Measurements from ENCODE around the gene APOC3. TPM values are rescaled to one million over a fixed set of nuclear protein-coding genes. Genes with fewer than 3 reads are reported as not detected.
A peak's percentile ranks its signal among the peaks of the same experiment; 100 is the strongest.

APOC3 gene
- polyA plus RNA-seq, 4 donors, result 273 to 10,182 (median 3,455) TPM

DNA sequence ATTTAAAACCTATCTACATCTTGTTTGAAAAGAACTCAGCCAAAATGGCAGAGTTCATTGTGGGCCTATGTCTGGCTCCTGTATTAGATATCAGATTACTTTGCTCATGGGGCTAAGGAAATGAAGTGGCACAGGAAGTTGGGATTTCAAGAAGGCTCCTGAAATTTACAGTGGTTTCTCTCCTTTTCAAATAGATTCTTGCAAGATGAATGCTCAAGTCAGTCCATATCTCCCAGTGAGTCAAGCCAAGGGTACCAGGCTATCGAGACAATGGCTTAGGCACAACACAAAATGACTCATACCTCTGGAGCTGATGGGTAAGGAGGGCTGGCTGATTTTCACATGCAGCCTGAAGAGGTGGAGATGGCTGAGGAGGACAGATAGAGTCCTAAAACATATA lies 31.8 kb downstream of the APOC3 start:
- FAIRE-seq (no peak), DNase-seq (no peak)
- Histone ChIP-seq H3K4me1 (ENCODE audit: control insufficient read depth in 3 of 3, insufficient read depth in 2 of 3, low read depth in 1 of 3, low read length in 2 of 3) (peaks cover 0 to 18% (median 0%) of the 10 kb centered on the region in 3 donors), H3K4me3 (ENCODE audit: low read depth in 1 of 3, low read length in 3 of 3) (no peak overlapping the region), H3K36me3 (ENCODE audit: control insufficient read depth in 3 of 3, insufficient read depth in 2 of 3, low read depth in 1 of 3, low read length in 3 of 3) (peaks cover 11 to 52% (median 19%) of the 10 kb centered on the region in 3 donors), H3K27ac (ENCODE audit: low read depth in 1 of 3, low read length in 2 of 3) (no peak overlapping the region), H3K27me3 (ENCODE audit: control insufficient read depth in 3 of 3, insufficient read depth in 3 of 3, low read length in 3 of 3) (no peaks in the 10 kb centered on the region), H3K9me3 (ENCODE audit: control insufficient read depth in 2 of 2, insufficient read depth in 1 of 2, low read depth in 1 of 2, low read length in 1 of 2) (no peaks in the 10 kb centered on the region)
- WGBS, 3 donors, result 76 to 94% (median 81%) methylated on average over 1 of the region's 1 CpG

DNA sequence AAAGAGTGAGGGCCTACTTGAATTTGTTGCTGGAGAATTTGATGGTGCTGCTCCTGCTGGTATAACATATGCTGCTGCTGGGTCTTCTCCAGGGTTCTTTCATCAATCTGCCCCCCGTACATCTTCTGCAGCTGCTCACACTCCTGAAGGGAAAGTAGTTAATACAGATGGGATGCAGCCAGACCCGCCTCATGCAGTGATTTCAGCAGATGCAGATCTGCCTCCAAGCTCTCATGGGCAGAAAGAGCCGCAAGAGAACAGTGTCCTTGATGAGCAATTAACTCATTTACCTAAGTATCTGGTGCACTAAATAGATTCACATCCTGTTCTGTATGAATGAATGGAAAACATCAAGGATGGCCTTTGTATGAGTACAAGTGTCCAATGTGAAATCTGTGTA lies 32.5 kb downstream of the APOC3 start:
- Histone ChIP-seq H3K36me3 (ENCODE audit: control insufficient read depth in 3 of 3, insufficient read depth in 2 of 3, low read depth in 1 of 3, low read length in 3 of 3) (peaks cover 11 to 50% (median 19%) of the 10 kb centered on the region in 3 donors), H3K27ac (ENCODE audit: low read depth in 1 of 3, low read length in 2 of 3) (no peak overlapping the region), H3K4me3 (ENCODE audit: low read depth in 1 of 3, low read length in 3 of 3) (no peak overlapping the region), H3K27me3 (ENCODE audit: control insufficient read depth in 3 of 3, insufficient read depth in 3 of 3, low read length in 3 of 3) (no peaks in the 10 kb centered on the region), H3K4me1 (ENCODE audit: control insufficient read depth in 3 of 3, insufficient read depth in 2 of 3, low read depth in 1 of 3, low read length in 2 of 3) (peaks cover 0 to 20% (median 0%) of the 10 kb centered on the region in 3 donors), H3K9me3 (ENCODE audit: control insufficient read depth in 2 of 2, insufficient read depth in 1 of 2, low read depth in 1 of 2, low read length in 1 of 2) (no peaks in the 10 kb centered on the region)
- DNase-seq, result no peak
- WGBS, 3 donors, result 88 to 95% (median 89%) methylated on average over 3 of the region's 3 CpGs
- FAIRE-seq, result no peak

DNA sequence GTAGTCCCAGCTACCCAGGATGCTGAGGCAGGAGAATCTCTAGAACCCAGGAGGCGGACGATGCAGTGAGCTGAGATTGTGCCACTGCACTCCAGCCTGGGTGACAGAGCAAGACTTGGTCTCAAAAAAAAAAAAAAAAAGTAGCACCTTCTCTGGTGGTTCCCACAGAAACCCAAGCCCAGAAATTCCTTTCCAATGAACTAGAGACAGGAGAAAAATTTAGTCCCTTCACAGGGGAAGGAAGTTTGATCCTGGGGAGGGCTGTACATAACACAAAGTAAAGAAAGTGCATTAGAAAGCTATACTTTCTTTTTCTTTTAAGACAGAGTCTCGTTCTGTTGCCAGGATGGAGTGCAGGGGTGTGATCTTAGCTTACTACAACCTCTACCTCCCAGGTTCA lies 33.2 kb downstream of the APOC3 start:
- 96% methylated on average over 3 of the region's 3 CpGs for WGBS, 3 donors
- no peak overlapping the region for H3K4me3 ChIP-seq (ENCODE audit: low read depth in 1 of 3, low read length in 3 of 3)
- peaks cover 0 to 4% of the 10 kb centered on the region in 2 donors for H3K9me3 ChIP-seq (ENCODE audit: control insufficient read depth in 2 of 2, insufficient read depth in 1 of 2, low read depth in 1 of 2, low read length in 1 of 2)
- H3K27ac ChIP-seq (ENCODE audit: low read depth in 1 of 3, low read length in 2 of 3), result no peak overlapping the region
- peaks cover 0 to 25% (median 0%) of the 10 kb centered on the region in 3 donors for H3K4me1 ChIP-seq (ENCODE audit: control insufficient read depth in 3 of 3, insufficient read depth in 2 of 3, low read depth in 1 of 3, low read length in 2 of 3)
- peaks cover 13 to 50% (median 20%) of the 10 kb centered on the region in 3 donors for H3K36me3 ChIP-seq (ENCODE audit: control insufficient read depth in 3 of 3, insufficient read depth in 2 of 3, low read depth in 1 of 3, low read length in 3 of 3)
- FAIRE-seq, result no peak
- no peaks in the 10 kb centered on the region for H3K27me3 ChIP-seq (ENCODE audit: control insufficient read depth in 3 of 3, insufficient read depth in 3 of 3, low read length in 3 of 3)
- no peak for DNase-seq

DNA sequence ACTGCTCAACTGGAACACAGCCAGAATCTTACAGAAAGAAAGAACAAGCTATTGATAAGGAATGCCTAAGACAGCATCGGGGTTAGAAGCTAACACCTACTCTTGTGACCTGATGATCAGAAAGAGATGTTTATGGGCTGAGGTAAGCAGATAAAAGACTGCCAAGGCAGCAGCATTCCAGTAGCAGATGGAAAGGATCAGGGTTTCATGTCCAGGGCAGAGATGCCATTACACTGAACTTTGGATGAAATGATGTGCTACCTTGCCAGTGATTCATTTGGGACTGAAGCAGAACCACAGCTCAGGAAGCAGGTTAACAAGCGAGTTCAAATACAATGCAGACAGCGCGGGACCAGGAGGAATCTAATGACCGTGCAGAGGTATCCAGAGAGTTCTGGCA lies 34.8 kb downstream of the APOC3 start:
- Histone ChIP-seq H3K27me3 (ENCODE audit: control insufficient read depth in 3 of 3, insufficient read depth in 3 of 3, low read length in 3 of 3) (no peaks in the 10 kb centered on the region), H3K9me3 (ENCODE audit: control insufficient read depth in 2 of 2, insufficient read depth in 1 of 2, low read depth in 1 of 2, low read length in 1 of 2) (peaks cover 0 to 5% of the 10 kb centered on the region in 2 donors), H3K4me3 (ENCODE audit: low read depth in 1 of 3, low read length in 3 of 3) (no peak overlapping the region), H3K36me3 (ENCODE audit: control insufficient read depth in 3 of 3, insufficient read depth in 2 of 3, low read depth in 1 of 3, low read length in 3 of 3) (peaks cover 9 to 43% (median 17%) of the 10 kb centered on the region in 3 donors), H3K4me1 (ENCODE audit: control insufficient read depth in 3 of 3, insufficient read depth in 2 of 3, low read depth in 1 of 3, low read length in 2 of 3) (peaks cover 0 to 25% (median 0%) of the 10 kb centered on the region in 3 donors), H3K27ac (ENCODE audit: low read depth in 1 of 3, low read length in 2 of 3) (peak overlapping the region in 2 of 3 donors; percentile 47 to 60)
- DNase-seq (peak; percentile 43 to 67), FAIRE-seq (no peak)
- WGBS, 3 donors, result 78 to 93% (median 88%) methylated on average over 5 of the region's 5 CpGs

DNA sequence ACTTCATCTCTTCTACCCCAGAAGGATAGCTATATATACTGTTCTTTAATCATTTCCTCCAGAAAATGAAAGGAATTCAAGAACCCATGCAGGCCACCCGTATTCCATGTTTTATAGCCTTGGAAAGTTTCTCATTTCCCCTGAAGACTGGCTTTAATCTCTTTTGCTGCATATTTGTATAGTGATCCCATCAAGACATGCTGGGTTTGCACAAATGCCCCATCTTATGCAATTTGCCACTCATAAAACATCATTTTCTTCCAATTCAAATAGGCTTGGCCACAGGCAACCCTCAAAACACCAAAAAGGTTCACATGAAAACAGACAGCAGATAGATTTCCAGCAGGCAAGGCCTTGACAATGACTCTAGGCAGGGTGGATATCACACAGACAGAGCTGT lies 36.0 kb downstream of the APOC3 start:
- 68 to 84% (median 80%) methylated on average over 1 of the region's 1 CpG for WGBS, 3 donors
- H3K4me1 ChIP-seq (ENCODE audit: control insufficient read depth in 3 of 3, insufficient read depth in 2 of 3, low read depth in 1 of 3, low read length in 2 of 3), result peaks cover 0 to 25% (median 0%) of the 10 kb centered on the region in 3 donors
- no peak for FAIRE-seq
- no peak for DNase-seq
- H3K27me3 ChIP-seq (ENCODE audit: control insufficient read depth in 3 of 3, insufficient read depth in 3 of 3, low read length in 3 of 3), result no peaks in the 10 kb centered on the region
- peaks cover 0 to 5% of the 10 kb centered on the region in 2 donors for H3K9me3 ChIP-seq (ENCODE audit: control insufficient read depth in 2 of 2, insufficient read depth in 1 of 2, low read depth in 1 of 2, low read length in 1 of 2)
- H3K36me3 ChIP-seq (ENCODE audit: control insufficient read depth in 3 of 3, insufficient read depth in 2 of 3, low read depth in 1 of 3, low read length in 3 of 3), result peaks cover 14 to 46% (median 21%) of the 10 kb centered on the region in 3 donors
- H3K27ac ChIP-seq (ENCODE audit: low read depth in 1 of 3, low read length in 2 of 3), result peak overlapping the region in 1 of 3 donors; percentile 60
- no peak overlapping the region for H3K4me3 ChIP-seq (ENCODE audit: low read depth in 1 of 3, low read length in 3 of 3)

DNA sequence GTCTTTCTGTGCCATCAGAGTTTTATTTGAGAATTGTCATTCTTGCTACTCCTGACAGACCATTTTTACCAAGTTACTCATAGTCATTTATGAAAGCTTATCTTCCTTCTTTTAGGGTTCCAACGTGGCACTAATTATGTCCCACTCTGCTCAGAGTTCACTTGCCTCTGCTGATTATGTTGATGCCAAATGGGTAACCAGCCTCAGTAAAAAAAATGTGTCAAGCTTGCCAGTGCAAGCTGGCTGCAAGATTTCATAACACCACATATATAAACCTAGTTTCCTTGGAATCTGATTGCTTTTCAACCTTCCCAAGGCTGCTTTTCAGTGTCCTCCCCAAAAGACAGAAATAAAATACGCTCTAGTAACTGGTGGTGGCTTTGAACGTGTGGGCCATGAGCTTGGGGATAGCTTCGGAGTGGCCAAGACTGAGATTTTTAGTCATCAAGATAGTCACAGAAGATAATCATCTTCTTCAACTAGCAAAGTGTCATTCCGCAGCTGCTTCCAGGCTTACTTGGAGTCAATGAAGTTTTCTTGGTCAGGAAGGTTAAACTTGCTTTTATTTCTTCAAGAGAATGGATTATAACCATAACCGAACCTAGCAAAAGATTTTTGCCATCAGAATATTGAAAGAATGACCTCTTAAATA lies 37.2 kb downstream of the APOC3 start:
- Histone ChIP-seq H3K27ac (ENCODE audit: low read depth in 1 of 3, low read length in 2 of 3) (peak overlapping the region in 2 of 3 donors; percentile 60 to 78), H3K9me3 (ENCODE audit: control insufficient read depth in 2 of 2, insufficient read depth in 1 of 2, low read depth in 1 of 2, low read length in 1 of 2) (peaks cover 0 to 5% of the 10 kb centered on the region in 2 donors), H3K36me3 (ENCODE audit: control insufficient read depth in 3 of 3, insufficient read depth in 2 of 3, low read depth in 1 of 3, low read length in 3 of 3) (peaks cover 13 to 45% (median 15%) of the 10 kb centered on the region in 3 donors), H3K4me3 (ENCODE audit: low read depth in 1 of 3, low read length in 3 of 3) (no peak overlapping the region), H3K27me3 (ENCODE audit: control insufficient read depth in 3 of 3, insufficient read depth in 3 of 3, low read length in 3 of 3) (no peaks in the 10 kb centered on the region), H3K4me1 (ENCODE audit: control insufficient read depth in 3 of 3, insufficient read depth in 2 of 3, low read depth in 1 of 3, low read length in 2 of 3) (peaks cover 0 to 25% (median 0%) of the 10 kb centered on the region in 3 donors)
- FAIRE-seq (no peak), DNase-seq (peak; percentile 47 to 51)
- WGBS, 3 donors, result 79 to 91% (median 83%) methylated on average over 6 of the region's 6 CpGs

DNA sequence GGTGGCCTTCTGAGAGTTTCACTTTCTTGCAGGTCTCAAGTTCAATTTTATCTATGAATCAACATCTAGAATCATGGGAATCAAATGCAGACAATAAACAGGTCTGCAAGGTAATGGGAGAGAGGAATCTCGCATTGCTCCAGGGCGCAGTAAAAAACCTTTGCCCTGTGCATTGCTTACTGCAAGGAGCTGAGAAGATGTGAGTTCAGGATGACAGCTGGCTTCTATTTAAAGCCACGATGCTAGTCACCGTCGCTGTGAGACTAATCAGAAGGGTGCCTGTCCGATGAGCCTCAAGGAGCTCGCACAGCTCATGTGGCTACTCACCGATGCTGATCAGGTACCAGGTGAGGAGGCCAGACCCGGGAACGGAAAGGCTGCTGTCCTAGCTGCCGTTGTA lies 37.9 kb downstream of the APOC3 start:
- peaks cover 0 to 25% (median 0%) of the 10 kb centered on the region in 3 donors for H3K4me1 ChIP-seq (ENCODE audit: control insufficient read depth in 3 of 3, insufficient read depth in 2 of 3, low read depth in 1 of 3, low read length in 2 of 3)
- no peaks in the 10 kb centered on the region for H3K27me3 ChIP-seq (ENCODE audit: control insufficient read depth in 3 of 3, insufficient read depth in 3 of 3, low read length in 3 of 3)
- H3K4me3 ChIP-seq (ENCODE audit: low read depth in 1 of 3, low read length in 3 of 3), result no peak overlapping the region
- peak overlapping the region in 2 of 3 donors; percentile 8 to 78 for H3K27ac ChIP-seq (ENCODE audit: low read depth in 1 of 3, low read length in 2 of 3)
- DNase-seq (peak in 1 of 2 donors; percentile 53), FAIRE-seq (no peak)
- H3K9me3 ChIP-seq (ENCODE audit: control insufficient read depth in 2 of 2, insufficient read depth in 1 of 2, low read depth in 1 of 2, low read length in 1 of 2), result peaks cover 0 to 5% of the 10 kb centered on the region in 2 donors
- 82 to 93% (median 83%) methylated on average over 11 of the region's 11 CpGs for WGBS, 3 donors
- H3K36me3 ChIP-seq (ENCODE audit: control insufficient read depth in 3 of 3, insufficient read depth in 2 of 3, low read depth in 1 of 3, low read length in 3 of 3), result peaks cover 10 to 39% (median 15%) of the 10 kb centered on the region in 3 donors

DNA sequence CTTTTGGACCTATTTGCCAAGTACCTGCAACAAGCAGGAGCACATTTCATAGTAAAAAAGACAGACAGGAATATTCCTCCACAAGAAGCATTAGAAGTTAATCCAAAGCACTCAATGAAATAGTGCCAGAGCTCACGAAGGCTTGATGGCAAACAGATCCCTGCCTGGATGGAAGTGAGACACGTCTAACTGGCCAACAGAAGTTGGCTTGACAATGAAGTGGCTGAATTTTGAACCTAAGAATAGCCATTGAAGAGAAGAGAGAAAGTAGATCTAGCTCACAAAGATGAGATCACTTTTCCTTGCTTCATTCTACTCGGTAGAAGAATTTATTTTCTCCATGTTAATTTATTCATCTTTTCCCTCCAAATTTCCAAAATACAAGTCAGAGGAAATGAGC lies 38.4 kb downstream of the APOC3 start:
- Histone ChIP-seq H3K4me1 (ENCODE audit: control insufficient read depth in 3 of 3, insufficient read depth in 2 of 3, low read depth in 1 of 3, low read length in 2 of 3) (peaks cover 0 to 26% (median 0%) of the 10 kb centered on the region in 3 donors), H3K27ac (ENCODE audit: low read depth in 1 of 3, low read length in 2 of 3) (peak overlapping the region in 2 of 3 donors; percentile 8 to 78), H3K4me3 (ENCODE audit: low read depth in 1 of 3, low read length in 3 of 3) (no peak overlapping the region), H3K27me3 (ENCODE audit: control insufficient read depth in 3 of 3, insufficient read depth in 3 of 3, low read length in 3 of 3) (no peaks in the 10 kb centered on the region), H3K36me3 (ENCODE audit: control insufficient read depth in 3 of 3, insufficient read depth in 2 of 3, low read depth in 1 of 3, low read length in 3 of 3) (peaks cover 10 to 38% (median 15%) of the 10 kb centered on the region in 3 donors), H3K9me3 (ENCODE audit: control insufficient read depth in 2 of 2, insufficient read depth in 1 of 2, low read depth in 1 of 2, low read length in 1 of 2) (peaks cover 0 to 5% of the 10 kb centered on the region in 2 donors)
- no peak for DNase-seq
- FAIRE-seq, result no peak
- WGBS, 3 donors, result 86 to 91% (median 91%) methylated on average over 3 of the region's 3 CpGs

All from small intestine (tissue), 7 donors.